HEK293 (cell line): ENCODE results near the gene NPPA.

Experiments
- CTCF ChIP-seq: fragments of 450-650 bp; formaldehyde crosslinking; IDR thresholded peaks from 2 replicates; pipeline ENCODE4 v1.5.1; 2016; ENCODE audit warnings: missing biosample characterization, missing genetic modification characterization
- IKZF3 ChIP-seq: fragments of 450-650 bp; IDR thresholded peaks from 2 replicates; pipeline ENCODE4 v1.5.0; 2018; ENCODE audit warnings: missing biosample characterization, mild to moderate bottlenecking, missing genetic modification characterization, moderate library complexity
- MEIS1 ChIP-seq: sonication (generic); formaldehyde crosslinking; IDR thresholded peaks from 2 replicates; pipeline ENCODE4 v1.8.1; 2022; ENCODE audit warnings: missing genetic modification reagents, mild to moderate bottlenecking, borderline replicate concordance
- ZBTB26 ChIP-seq: fragments of 450-650 bp; formaldehyde crosslinking; optimal IDR thresholded peaks from 2 replicates; pipeline ENCODE3; 2016; ENCODE audit warnings: missing biosample characterization, mild to moderate bottlenecking, missing genetic modification characterization
- ZNF76 ChIP-seq: fragments of 450-650 bp; formaldehyde crosslinking; IDR thresholded peaks from 2 replicates; pipeline ENCODE4; 2016; ENCODE audit warnings: low read depth, missing biosample characterization, missing genetic modification characterization, borderline replicate concordance

GRCh38 chr1:11833900-11834299 is 13.7 kb downstream of the NPPA start:
- TF ChIP-seq CTCF (tag by site-specific recombination) = no peak
- TF ChIP-seq ZNF76 (tag by site-specific recombination) = no peak
- TF ChIP-seq ZBTB26 (tag by site-specific recombination) = no peak
- no peak for TF ChIP-seq IKZF3 (tag by site-specific recombination)
- TF ChIP-seq MEIS1 (CRISPR knock-in tag) = no peak
